ENCODE data around the gene RGL3. TPM values are rescaled to one million over a fixed set of nuclear protein-coding genes. Genes with fewer than 3 reads are reported as not detected.

Gene RGL3
- total RNA-seq, 1 donor from 2014 or later: 0.70 TPM

- H3K27ac Mint-ChIP-seq (ENCODE audit: unreplicated experiment): no peak overlapping the region
- peaks cover 17% of the 10 kb centered on the region for H3K27me3 Mint-ChIP-seq (ENCODE audit: low read depth)
- no peaks in the 10 kb centered on the region for H3K36me3 Mint-ChIP-seq (ENCODE audit: low read depth)
- DNase-seq (ENCODE audit: low spot score): no peak
- H3K4me3 Mint-ChIP-seq (ENCODE audit: unreplicated experiment): no peak overlapping the region
- peaks cover 9% of the 10 kb centered on the region for H3K4me1 Mint-ChIP-seq (ENCODE audit: low read depth)
- no peaks in the 10 kb centered on the region for H3K9me3 Mint-ChIP-seq (ENCODE audit: low read depth)
- TF ChIP-seq, protein P1, sequence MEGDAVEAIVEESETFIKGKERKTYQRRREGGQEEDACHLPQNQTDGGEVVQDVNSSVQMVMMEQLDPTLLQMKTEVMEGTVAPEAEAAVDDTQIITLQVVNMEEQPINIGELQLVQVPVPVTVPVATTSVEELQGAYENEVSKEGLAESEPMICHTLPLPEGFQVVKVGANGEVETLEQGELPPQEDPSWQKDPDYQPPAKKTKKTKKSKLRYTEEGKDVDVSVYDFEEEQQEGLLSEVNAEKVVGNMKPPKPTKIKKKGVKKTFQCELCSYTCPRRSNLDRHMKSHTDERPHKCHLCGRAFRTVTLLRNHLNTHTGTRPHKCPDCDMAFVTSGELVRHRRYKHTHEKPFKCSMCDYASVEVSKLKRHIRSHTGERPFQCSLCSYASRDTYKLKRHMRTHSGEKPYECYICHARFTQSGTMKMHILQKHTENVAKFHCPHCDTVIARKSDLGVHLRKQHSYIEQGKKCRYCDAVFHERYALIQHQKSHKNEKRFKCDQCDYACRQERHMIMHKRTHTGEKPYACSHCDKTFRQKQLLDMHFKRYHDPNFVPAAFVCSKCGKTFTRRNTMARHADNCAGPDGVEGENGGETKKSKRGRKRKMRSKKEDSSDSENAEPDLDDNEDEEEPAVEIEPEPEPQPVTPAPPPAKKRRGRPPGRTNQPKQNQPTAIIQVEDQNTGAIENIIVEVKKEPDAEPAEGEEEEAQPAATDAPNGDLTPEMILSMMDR (IDR thresholded peaks at IDR 0.05): no peak
Observed at GRCh38 chr19:11425719-11426457, 6.8 kb upstream of the RGL3 start.

GRCh38 chr19:11423791-11424181, 4.7 kb upstream of the RGL3 start:
- TF ChIP-seq, protein P1 (IDR thresholded peaks at IDR 0.05): no peak
- H3K27ac Mint-ChIP-seq (ENCODE audit: unreplicated experiment): no peak overlapping the region
- H3K36me3 Mint-ChIP-seq (ENCODE audit: low read depth): no peaks in the 10 kb centered on the region
- peaks cover 19% of the 10 kb centered on the region for H3K4me1 Mint-ChIP-seq (ENCODE audit: low read depth)
- no peaks in the 10 kb centered on the region for H3K9me3 Mint-ChIP-seq (ENCODE audit: low read depth)
- DNase-seq (ENCODE audit: low spot score): no peak
- H3K27me3 Mint-ChIP-seq (ENCODE audit: low read depth): peaks cover 26% of the 10 kb centered on the region
- no peak overlapping the region for H3K4me3 Mint-ChIP-seq (ENCODE audit: unreplicated experiment)

- TF ChIP-seq, protein P1 (IDR thresholded peaks at IDR 0.05): no peak
- Mint-ChIP-seq H3K36me3 (ENCODE audit: low read depth) (no peaks in the 10 kb centered on the region), H3K4me3 (ENCODE audit: unreplicated experiment) (no peak overlapping the region), H3K9me3 (ENCODE audit: low read depth) (no peaks in the 10 kb centered on the region), H3K27ac (ENCODE audit: unreplicated experiment) (no peak overlapping the region), H3K4me1 (ENCODE audit: low read depth) (peaks cover 22% of the 10 kb centered on the region), H3K27me3 (ENCODE audit: low read depth) (peaks cover 31% of the 10 kb centered on the region)
- no peak for DNase-seq (ENCODE audit: low spot score)
Observed at GRCh38 chr19:11423164-11423790, 4.2 kb upstream of the RGL3 start.

DNA sequence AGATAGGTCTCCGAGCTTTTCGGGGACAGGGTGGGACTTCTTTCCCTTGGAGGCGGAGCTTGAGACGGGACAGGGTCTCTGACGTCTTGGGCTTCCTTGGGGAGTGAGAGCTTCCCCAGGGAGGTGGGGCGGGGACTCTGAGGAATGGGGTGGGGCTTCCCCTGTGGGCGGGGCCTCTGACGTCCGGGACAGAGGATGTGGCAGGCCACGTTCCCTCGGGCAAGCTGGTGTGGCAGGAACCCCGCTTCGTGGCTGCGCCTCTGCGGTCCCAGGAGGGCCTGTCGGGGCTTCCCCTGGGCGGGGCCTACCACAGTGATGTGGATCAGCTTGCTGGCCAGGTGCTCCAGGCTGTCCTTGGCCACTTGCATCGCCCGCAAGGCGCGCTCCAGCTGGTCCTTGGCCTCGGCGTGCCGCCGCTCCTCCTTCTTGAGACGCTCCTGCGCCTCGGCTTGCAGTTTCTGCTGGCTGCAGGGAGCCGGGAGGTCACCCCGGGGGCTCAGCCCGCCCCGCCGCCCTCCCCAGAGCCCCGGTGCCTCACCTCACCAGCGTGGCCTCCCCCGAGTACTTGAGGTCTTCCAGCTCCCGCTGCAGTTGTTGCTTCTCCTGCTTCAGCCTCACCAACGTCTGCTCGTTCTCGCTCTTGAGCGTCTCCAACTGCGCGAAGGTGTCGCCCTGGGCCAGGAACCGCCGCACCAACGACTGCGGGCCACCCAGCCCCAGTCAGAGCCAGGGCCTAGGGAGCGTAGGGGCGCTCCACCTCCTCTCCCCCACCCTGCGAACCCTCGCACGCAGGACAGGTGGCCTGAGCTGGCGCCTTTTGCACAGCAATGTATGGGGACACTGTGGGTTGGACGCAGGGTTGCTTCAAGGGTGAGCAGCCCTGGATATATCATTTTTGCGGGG, 3.3 kb upstream of the RGL3 start:
- TF ChIP-seq, protein P1 (IDR thresholded peaks at IDR 0.05): no peak
- no peaks in the 10 kb centered on the region for H3K36me3 Mint-ChIP-seq (ENCODE audit: low read depth)
- H3K9me3 Mint-ChIP-seq (ENCODE audit: low read depth): no peaks in the 10 kb centered on the region
- peaks cover 22% of the 10 kb centered on the region for H3K4me1 Mint-ChIP-seq (ENCODE audit: low read depth)
- H3K27ac Mint-ChIP-seq (ENCODE audit: unreplicated experiment): peak overlapping the region; percentile 12
- H3K27me3 Mint-ChIP-seq (ENCODE audit: low read depth): peaks cover 38% of the 10 kb centered on the region
- DNase-seq (ENCODE audit: low spot score): peak; percentile 93
- H3K4me3 Mint-ChIP-seq (ENCODE audit: unreplicated experiment): peak overlapping the region; percentile 62
